Measurements from ENCODE around the gene ADSL. TPM values are rescaled to one million over a fixed set of nuclear protein-coding genes. Genes with fewer than 3 reads are reported as not detected.

The ADSL gene
- total RNA-seq, 1 experiment from 2014 or later: 93.8 TPM

DNA sequence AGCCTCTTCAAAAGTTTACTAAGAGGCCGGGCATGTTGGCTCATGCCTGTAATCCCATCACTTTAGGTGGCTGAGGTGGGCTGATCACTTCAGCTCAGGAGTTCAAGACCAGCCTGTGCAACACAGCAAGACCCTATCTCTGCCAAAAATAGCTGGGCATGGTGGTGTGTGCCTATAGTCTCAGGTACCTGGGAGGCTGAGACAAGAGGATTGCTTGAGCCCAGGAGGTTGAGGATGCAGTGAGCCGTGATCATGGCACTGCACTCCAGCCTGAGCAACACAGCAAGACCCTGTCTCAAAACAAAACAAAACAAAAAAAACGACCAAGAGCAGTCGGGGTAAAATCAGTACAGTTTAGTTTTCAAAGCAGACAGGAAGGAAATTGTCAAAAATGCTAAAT lies 4.7 kb upstream of the ADSL start:
- ATAC-seq (no peak), DNase-seq (no peak)
- H3K9me2 ChIP-seq (replicated peaks; ENCODE audit: low read length): no peaks in the 10 kb centered on the region
- H3K9me3 ChIP-seq (ENCODE audit: low read length): no peaks in the 10 kb centered on the region
- no peaks in the 10 kb centered on the region for H3F3A ChIP-seq (ENCODE audit: low read length, unreplicated experiment)
- peaks cover 1% of the 10 kb centered on the region for H3K79me2 ChIP-seq (ENCODE audit: low read length)
- intact Hi-C loops (cut with micrococcal nuclease): no loop called here
- ChIA-PET POLR2A (ENCODE audit: unreplicated experiment) (no interaction called here), CTCF (no interaction called here)
- no peak overlapping the region for H3K4me2 ChIP-seq (ENCODE audit: low read length)
- TF ChIP-seq, protein P1, sequence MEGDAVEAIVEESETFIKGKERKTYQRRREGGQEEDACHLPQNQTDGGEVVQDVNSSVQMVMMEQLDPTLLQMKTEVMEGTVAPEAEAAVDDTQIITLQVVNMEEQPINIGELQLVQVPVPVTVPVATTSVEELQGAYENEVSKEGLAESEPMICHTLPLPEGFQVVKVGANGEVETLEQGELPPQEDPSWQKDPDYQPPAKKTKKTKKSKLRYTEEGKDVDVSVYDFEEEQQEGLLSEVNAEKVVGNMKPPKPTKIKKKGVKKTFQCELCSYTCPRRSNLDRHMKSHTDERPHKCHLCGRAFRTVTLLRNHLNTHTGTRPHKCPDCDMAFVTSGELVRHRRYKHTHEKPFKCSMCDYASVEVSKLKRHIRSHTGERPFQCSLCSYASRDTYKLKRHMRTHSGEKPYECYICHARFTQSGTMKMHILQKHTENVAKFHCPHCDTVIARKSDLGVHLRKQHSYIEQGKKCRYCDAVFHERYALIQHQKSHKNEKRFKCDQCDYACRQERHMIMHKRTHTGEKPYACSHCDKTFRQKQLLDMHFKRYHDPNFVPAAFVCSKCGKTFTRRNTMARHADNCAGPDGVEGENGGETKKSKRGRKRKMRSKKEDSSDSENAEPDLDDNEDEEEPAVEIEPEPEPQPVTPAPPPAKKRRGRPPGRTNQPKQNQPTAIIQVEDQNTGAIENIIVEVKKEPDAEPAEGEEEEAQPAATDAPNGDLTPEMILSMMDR (conservative IDR thresholded peaks at IDR 0.05; ENCODE audit: low read depth, low read length): no peak
- TF ChIP-seq EZH2 (IDR thresholded peaks at IDR 0.05; ENCODE audit: low read length, unreplicated experiment) (no peak), EZH2phosphoT487 (IDR thresholded peaks at IDR 0.05; ENCODE audit: borderline replicate concordance, low read length) (no peak)
- no peaks in the 10 kb centered on the region for H3K4me1 ChIP-seq (ENCODE audit: insufficient read depth, low read length)
- no peak overlapping the region for H3K4me3 ChIP-seq (ENCODE audit: low read length)
- no peak overlapping the region for H3K9ac ChIP-seq (ENCODE audit: low read length)
- H4K20me1 ChIP-seq (ENCODE audit: low read length): no peaks in the 10 kb centered on the region
- H3K27ac ChIP-seq (ENCODE audit: low read length): no peak overlapping the region
- H2AFZ ChIP-seq (ENCODE audit: low read length): no peak overlapping the region
- no peaks in the 10 kb centered on the region for H3K36me3 ChIP-seq (ENCODE audit: low read depth, low read length)
- no peaks in the 10 kb centered on the region for H3K27me3 ChIP-seq (ENCODE audit: low read length)
- no TSS peak for BruUV-seq (replicated peaks)

DNA sequence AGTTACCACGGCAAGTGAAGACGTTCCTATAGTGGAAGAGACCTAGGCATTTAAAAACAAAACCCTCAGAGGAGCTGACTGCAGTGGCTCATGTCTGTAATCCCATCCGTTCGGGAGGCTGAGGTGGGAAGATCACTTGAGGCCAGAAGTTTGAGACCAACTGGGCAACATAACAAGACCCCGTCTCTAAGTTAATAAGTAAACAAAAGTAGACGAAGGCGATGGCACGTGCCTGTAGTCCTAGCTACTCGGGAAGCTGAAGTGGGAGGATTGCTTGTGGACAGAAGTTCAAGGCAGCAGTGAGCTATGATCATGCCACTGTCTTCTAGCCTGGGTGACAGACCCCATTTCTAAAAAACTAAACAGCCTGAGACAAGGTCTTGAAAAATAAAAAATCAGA lies 3.8 kb upstream of the ADSL start:
- H3K9me2 ChIP-seq (replicated peaks; ENCODE audit: low read length): no peaks in the 10 kb centered on the region
- no peaks in the 10 kb centered on the region for H3K9me3 ChIP-seq (ENCODE audit: low read length)
- no peaks in the 10 kb centered on the region for H4K20me1 ChIP-seq (ENCODE audit: low read length)
- H3K4me2 ChIP-seq (ENCODE audit: low read length): no peak overlapping the region
- TF ChIP-seq, protein P1 (conservative IDR thresholded peaks at IDR 0.05; ENCODE audit: low read depth, low read length): no peak
- TF ChIP-seq EZH2 (IDR thresholded peaks at IDR 0.05; ENCODE audit: low read length, unreplicated experiment) (no peak), EZH2phosphoT487 (IDR thresholded peaks at IDR 0.05; ENCODE audit: borderline replicate concordance, low read length) (no peak)
- ChIA-PET POLR2A (ENCODE audit: unreplicated experiment) (no interaction called here), CTCF (no interaction called here)
- H3K4me1 ChIP-seq (ENCODE audit: insufficient read depth, low read length): peaks cover 2% of the 10 kb centered on the region; the same call in 1 of the 2 replicates
- DNase-seq: no peak
- H3K4me3 ChIP-seq (ENCODE audit: low read length): no peak overlapping the region
- intact Hi-C loops (cut with micrococcal nuclease): no loop called here
- H3K9ac ChIP-seq (ENCODE audit: low read length): no peak overlapping the region
- H3F3A ChIP-seq (ENCODE audit: low read length, unreplicated experiment): no peaks in the 10 kb centered on the region
- H3K79me2 ChIP-seq (ENCODE audit: low read length): peaks cover 10% of the 10 kb centered on the region
- no peak overlapping the region for H2AFZ ChIP-seq (ENCODE audit: low read length)
- H3K27me3 ChIP-seq (ENCODE audit: low read length): no peaks in the 10 kb centered on the region
- BruUV-seq (replicated peaks): no TSS peak
- H3K27ac ChIP-seq (ENCODE audit: low read length): no peak overlapping the region
- no peak for ATAC-seq
- H3K36me3 ChIP-seq (ENCODE audit: low read depth, low read length): no peaks in the 10 kb centered on the region

DNA sequence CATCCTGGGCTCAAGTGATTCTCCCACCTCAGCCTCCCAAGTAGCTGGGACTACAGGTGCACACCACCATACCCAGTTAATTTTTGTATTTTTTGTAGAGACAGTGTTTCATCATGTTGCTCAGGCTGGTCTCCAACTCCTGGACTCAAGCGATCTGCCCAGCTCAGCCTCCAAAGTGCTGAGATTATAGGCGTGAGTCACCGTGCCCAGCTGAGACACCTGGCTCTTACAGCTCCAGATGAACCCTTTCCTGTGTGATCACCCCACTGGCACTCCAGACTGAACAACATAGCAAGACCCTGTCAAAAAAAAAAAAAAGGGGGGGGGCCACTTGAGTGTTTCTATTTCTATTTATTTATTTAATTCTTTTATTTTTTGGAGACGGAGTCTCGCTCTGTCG lies 1.0 kb upstream of the ADSL start:
- Histone ChIP-seq H3F3A (ENCODE audit: low read length, unreplicated experiment) (no peaks in the 10 kb centered on the region), H3K36me3 (ENCODE audit: low read depth, low read length) (peaks cover 6% of the 10 kb centered on the region; the same call in 1 of the 2 replicates), H3K4me3 (ENCODE audit: low read length) (peak overlapping the region; percentile 92), H3K9me3 (ENCODE audit: low read length) (no peaks in the 10 kb centered on the region), H2AFZ (ENCODE audit: low read length) (no peak overlapping the region), H3K9me2 (replicated peaks; ENCODE audit: low read length) (no peaks in the 10 kb centered on the region), H3K4me2 (ENCODE audit: low read length) (peak overlapping the region; percentile 89), H4K20me1 (ENCODE audit: low read length) (no peaks in the 10 kb centered on the region), H3K27me3 (ENCODE audit: low read length) (no peaks in the 10 kb centered on the region), H3K4me1 (ENCODE audit: insufficient read depth, low read length) (peaks cover 6% of the 10 kb centered on the region; the same call in 1 of the 2 replicates), H3K79me2 (ENCODE audit: low read length) (peaks cover 34% of the 10 kb centered on the region), H3K27ac (ENCODE audit: low read length) (no peak overlapping the region), H3K9ac (ENCODE audit: low read length) (peak overlapping the region; percentile 83; the same call in 1 of the 2 replicates)
- peak; percentile 18 for ATAC-seq
- TF ChIP-seq, protein P1 (conservative IDR thresholded peaks at IDR 0.05; ENCODE audit: low read depth, low read length): no peak
- TF ChIP-seq EZH2phosphoT487 (IDR thresholded peaks at IDR 0.05; ENCODE audit: borderline replicate concordance, low read length): no peak
- no peak for TF ChIP-seq EZH2 (IDR thresholded peaks at IDR 0.05; ENCODE audit: low read length, unreplicated experiment)
- DNase-seq: peak; percentile 54
- intact Hi-C loops (cut with micrococcal nuclease): loop anchor here (2.0 to 5.0 kb wide), 3 partner anchors 108 to 168 kb away; partner anchors contain the start of gene TNRC6B
- ChIA-PET CTCF (no interaction called here), POLR2A (ENCODE audit: unreplicated experiment) (interaction anchor here (0.6 kb wide), 1 partner anchor 1092 kb away, joined by 11 read pairs; no protein-coding TSS in a partner anchor)
- no TSS peak for BruUV-seq (replicated peaks)
